Measurements from ENCODE around the gene PPP2R5C.

DNA sequence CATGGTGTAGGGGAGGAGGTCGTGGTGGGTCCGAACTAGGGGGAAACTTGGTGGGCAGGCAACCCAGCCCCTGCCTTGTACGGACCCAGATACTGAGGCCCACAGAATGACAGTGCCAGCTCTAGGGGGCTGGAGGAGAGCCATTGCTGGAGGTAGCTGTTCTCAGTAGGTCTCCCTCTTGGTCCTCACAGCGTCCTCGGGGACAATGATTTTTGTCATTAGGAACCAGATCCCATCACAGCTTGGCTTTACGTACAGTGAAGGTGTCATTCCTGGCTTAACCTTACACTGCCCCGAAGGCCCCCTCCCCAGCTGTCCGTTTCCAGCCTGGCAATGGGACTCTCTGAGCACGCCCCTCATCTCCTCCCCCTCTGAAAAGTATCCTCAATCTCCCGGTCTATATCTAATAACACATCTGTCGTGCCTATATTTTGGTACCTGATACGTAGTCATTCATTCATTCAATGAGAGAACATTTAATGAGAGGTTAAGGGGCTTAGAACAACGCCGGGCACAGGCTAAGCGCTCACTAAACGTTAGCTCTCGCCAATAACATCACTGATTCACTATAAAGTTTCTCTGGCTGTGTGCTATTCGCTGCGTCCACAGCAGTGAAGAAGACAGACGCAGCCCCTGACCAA is 202.3 kb downstream of the PPP2R5C start:
- TF ChIP-seq BACH1 (tag; IDR thresholded peaks at IDR 0.05) (no peak), RBM15 (IDR thresholded peaks at IDR 0.05; ENCODE audit: insufficient read depth, low read length) (no peak), POLR3A (IDR thresholded peaks at IDR 0.05; ENCODE audit: borderline replicate concordance, extremely low read depth, insufficient read depth, insufficient read length) (no peak), RCOR1 (IDR thresholded peaks at IDR 0.05; ENCODE audit: borderline replicate concordance in 1 of 2, low read depth in 2 of 2, low read length in 2 of 2) (no peak), FOXA3 (CRISPR knock-in tag; conservative IDR thresholded peaks at IDR 0.05 in 1 of 2, IDR thresholded peaks at IDR 0.05 in 1 of 2) (no peak), KDM4B (IDR thresholded peaks at IDR 0.05; ENCODE audit: borderline replicate concordance in 2 of 2, low read depth in 1 of 2) (no peak), LEF1 (IDR thresholded peaks at IDR 0.05) (no peak)
- TF ChIP-seq, protein P1, sequence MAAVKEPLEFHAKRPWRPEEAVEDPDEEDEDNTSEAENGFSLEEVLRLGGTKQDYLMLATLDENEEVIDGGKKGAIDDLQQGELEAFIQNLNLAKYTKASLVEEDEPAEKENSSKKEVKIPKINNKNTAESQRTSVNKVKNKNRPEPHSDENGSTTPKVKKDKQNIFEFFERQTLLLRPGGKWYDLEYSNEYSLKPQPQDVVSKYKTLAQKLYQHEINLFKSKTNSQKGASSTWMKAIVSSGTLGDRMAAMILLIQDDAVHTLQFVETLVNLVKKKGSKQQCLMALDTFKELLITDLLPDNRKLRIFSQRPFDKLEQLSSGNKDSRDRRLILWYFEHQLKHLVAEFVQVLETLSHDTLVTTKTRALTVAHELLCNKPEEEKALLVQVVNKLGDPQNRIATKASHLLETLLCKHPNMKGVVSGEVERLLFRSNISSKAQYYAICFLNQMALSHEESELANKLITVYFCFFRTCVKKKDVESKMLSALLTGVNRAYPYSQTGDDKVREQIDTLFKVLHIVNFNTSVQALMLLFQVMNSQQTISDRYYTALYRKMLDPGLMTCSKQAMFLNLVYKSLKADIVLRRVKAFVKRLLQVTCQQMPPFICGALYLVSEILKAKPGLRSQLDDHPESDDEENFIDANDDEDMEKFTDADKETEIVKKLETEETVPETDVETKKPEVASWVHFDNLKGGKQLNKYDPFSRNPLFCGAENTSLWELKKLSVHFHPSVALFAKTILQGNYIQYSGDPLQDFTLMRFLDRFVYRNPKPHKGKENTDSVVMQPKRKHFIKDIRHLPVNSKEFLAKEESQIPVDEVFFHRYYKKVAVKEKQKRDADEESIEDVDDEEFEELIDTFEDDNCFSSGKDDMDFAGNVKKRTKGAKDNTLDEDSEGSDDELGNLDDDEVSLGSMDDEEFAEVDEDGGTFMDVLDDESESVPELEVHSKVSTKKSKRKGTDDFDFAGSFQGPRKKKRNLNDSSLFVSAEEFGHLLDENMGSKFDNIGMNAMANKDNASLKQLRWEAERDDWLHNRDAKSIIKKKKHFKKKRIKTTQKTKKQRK (IDR thresholded peaks at IDR 0.05; ENCODE audit: borderline replicate concordance, low read depth, low read length): no peak
- TF ChIP-seq, protein P2, sequence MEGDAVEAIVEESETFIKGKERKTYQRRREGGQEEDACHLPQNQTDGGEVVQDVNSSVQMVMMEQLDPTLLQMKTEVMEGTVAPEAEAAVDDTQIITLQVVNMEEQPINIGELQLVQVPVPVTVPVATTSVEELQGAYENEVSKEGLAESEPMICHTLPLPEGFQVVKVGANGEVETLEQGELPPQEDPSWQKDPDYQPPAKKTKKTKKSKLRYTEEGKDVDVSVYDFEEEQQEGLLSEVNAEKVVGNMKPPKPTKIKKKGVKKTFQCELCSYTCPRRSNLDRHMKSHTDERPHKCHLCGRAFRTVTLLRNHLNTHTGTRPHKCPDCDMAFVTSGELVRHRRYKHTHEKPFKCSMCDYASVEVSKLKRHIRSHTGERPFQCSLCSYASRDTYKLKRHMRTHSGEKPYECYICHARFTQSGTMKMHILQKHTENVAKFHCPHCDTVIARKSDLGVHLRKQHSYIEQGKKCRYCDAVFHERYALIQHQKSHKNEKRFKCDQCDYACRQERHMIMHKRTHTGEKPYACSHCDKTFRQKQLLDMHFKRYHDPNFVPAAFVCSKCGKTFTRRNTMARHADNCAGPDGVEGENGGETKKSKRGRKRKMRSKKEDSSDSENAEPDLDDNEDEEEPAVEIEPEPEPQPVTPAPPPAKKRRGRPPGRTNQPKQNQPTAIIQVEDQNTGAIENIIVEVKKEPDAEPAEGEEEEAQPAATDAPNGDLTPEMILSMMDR (IDR thresholded peaks at IDR 0.05 in 2 of 3, conservative IDR thresholded peaks at IDR 0.05 in 1 of 3; ENCODE audit: insufficient read depth in 2 of 3, low read depth in 1 of 3, low read length in 3 of 3): no peak
- TF ChIP-seq, protein P3, sequence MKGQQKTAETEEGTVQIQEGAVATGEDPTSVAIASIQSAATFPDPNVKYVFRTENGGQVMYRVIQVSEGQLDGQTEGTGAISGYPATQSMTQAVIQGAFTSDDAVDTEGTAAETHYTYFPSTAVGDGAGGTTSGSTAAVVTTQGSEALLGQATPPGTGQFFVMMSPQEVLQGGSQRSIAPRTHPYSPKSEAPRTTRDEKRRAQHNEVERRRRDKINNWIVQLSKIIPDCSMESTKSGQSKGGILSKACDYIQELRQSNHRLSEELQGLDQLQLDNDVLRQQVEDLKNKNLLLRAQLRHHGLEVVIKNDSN (CRISPR knock-in tag; IDR thresholded peaks at IDR 0.05): no peak
- TF ChIP-seq, protein P4, sequence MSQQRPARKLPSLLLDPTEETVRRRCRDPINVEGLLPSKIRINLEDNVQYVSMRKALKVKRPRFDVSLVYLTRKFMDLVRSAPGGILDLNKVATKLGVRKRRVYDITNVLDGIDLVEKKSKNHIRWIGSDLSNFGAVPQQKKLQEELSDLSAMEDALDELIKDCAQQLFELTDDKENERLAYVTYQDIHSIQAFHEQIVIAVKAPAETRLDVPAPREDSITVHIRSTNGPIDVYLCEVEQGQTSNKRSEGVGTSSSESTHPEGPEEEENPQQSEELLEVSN (IDR thresholded peaks at IDR 0.05; ENCODE audit: borderline replicate concordance in 1 of 2, extremely low read depth in 1 of 2, insufficient read depth in 1 of 2, insufficient read length in 1 of 2, low read depth in 1 of 2, low read length in 1 of 2, poor library complexity in 1 of 2, severe bottlenecking in 1 of 2): no peak
